GM10847 (cell line): Measurements from ENCODE around the gene SH3PXD2B.

Source experiments
- POLR2A ChIP-seq: IDR thresholded peaks from 2 replicates; pipeline ENCODE4 v1.6.1; 2011; ENCODE audit not compliant: insufficient read length; ENCODE audit errors: extremely low read depth

The SH3PXD2B gene

DNA sequence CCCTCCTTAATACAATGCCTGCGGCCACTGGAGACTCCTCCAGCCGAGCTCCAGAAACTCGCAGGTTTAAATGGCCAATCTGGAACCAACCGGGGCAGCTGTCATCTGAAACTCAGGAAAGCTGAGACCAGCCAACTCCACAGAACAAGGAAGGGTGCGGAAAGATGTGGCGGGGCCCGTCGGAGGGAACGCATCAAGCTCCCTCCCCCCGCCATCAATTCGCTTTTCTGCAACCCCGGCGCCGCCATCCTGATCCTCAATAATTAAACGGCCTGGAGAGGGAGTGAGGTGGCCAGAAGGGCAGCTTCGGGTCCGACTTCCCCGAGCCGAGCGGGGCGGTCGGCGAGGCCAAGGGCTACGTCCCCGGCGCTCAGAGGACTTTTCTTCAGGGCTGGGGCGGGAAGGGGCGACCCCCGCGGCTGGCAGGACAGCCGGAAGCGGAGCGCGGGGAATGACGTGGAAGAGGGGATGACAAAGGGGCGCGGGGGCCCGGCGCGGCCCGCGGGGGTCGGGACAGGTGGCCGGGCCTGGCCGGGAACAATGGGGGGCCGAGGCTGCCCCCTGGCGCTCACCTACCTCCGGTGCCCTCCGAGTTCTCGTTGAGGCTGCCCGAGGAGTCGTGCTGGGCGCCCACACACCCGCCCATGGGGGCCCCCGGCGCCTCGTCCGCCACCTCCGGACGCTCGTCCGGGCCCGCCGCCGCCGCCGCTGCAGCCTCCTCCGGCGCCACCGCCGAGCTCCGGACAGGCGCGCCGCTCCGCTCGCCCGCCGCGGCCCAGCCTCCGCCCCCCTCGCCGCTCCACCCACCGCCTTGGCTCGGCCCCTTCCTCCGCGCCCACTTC is 171.1 kb downstream of the SH3PXD2B start, which contains the start of gene UBTD2:
UBTD2 (minus strand) TSS at position 745 of the 842 bp plus-strand sequence; CDS start at position 646, 99 bp downstream.
- no peak for TF ChIP-seq POLR2A

DNA sequence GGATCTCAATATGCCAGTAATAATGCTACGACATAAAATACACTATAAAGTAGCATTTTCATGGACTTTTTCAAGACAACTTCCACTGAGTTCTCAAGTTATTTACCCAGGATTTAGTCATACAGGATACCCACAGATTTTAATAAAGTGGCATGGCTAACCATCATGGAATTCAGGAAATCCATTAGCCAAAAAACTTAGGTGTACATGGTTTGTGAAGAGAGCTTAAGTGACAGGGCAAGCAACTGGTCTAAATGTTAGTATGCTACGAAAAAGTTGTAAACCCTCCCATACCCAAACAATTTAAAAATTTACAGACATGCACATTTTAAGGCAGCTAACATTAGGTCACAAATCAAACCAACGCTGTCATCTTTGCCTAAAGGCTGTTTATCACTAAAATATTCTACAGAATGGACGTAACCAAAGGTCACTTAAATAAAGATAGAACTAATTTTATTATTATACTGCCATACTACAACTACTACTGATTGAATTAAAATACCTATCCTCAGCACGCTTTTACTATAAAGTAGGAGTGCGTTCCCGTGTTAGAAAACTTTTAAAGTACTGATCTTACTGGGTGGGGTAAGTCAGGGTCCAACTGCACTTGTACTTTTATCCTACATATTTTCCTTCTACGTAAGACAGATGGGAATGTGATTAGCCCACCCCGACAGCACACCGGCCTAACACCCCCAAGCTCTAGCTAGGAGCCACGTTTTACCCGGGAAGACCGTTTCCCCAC is 171.9 kb downstream of the SH3PXD2B start:
- TF ChIP-seq POLR2A, result no peak

DNA sequence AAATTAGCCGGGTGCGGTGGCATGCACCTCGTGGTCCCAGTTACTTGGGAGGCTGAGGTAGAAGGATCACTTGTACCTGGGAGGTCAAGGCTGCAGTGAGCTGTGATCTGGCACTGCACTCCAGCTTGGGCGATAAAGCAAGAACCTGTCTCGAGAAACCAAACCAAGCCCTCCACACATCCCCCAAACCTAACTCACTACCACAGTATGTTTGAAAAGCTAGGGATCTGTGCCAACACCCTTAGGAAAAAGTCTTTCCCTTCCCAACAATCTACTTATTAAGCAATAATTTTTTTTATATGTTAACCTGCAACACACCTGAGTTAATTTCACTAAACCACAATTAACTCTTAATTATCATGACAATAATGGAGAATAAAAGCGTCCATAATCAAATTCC is 173.0 kb downstream of the SH3PXD2B start:
- no peak for TF ChIP-seq POLR2A

DNA sequence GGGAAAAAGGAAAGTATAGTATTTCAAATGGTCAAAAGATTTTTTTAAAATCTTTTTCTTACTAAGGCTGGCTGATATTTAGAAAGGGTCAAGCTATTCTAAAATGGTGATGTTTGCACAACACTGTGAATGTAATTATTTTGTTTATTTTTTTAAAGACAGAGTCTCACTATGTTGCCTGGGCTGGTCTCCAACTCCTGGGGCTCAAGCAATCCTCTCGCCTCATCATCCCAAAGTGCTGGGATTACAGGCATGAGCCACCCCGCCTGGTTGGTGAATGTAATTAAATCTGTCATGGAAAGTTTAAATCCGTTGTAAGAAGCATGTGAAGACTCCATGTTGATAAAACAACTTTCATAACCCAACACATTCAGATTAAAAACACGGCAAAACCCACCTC is 173.4 kb downstream of the SH3PXD2B start:
- no peak for TF ChIP-seq POLR2A

DNA sequence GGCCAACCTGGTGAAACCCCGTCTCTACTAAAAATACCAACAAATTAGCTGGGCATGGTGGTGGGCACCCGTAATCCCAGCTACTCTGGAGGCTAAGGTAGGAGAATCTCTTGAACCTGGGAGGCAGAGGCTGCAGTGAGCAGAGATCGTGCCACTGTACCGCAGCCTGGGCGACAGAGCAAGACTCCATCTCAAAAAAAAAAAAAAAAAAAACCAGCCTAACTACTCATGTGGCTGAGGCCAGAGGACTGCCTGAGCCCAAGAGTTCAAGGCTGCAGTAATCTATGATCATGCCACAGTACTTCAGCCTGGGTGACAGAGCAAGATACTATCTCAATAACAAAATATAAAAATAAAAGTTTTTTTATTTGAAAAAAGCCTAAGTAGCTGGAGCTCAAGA is 174.0 kb downstream of the SH3PXD2B start:
- no peak for TF ChIP-seq POLR2A

DNA sequence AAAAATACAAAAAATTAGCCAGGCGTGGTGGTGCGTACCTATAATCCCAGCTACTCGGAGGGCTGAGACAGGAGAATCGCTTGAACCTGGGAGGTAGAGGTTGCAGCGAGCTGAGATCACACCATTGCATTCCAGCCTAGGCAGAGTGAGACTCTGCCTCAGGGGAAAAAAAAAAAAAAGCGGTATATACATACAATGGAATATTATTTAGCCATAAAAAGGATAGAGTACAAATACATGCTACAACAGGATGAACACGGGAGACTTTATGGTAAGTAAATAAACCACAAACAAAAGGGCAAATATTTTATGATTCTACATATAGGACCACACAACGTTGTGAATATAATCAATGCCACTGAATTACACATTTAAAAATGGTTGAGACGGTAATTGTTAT is 176.0 kb downstream of the SH3PXD2B start:
- TF ChIP-seq POLR2A, result no peak

DNA sequence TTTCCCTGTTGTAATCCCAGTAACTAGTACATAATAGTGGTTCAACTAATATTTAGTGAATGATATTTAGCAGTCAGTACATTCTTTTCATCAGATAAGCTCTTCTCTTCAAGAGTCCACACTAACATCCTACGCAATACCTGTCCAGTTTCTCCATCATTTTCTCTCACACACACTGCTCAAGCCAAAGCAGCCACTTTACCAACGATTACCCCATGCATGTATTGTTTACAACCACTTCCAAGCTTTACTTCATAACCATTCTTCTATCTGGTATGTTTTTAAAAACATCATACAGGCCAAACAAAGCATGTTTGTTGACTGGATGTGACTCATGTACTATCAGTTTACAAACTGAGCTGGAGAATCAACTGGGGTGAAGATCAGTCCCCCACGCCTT is 178.1 kb downstream of the SH3PXD2B start:
- no peak for TF ChIP-seq POLR2A
